NCI-H82 treated with DMSO at 0.1 percent for 48 hours (cell line): Measurements from ENCODE around the gene TRUB1.
"Not testable (repeated sequence)": the region's sequence is repeated elsewhere in the genome, so short reads cannot be mapped to it uniquely, and the experiment has no call there.

Source experiments
- DNase-seq: peaks from one replicate; lab custom pipeline; 2025; ENCODE audit not compliant: unreplicated experiment; lab: John Stamatoyannopoulos, UW

The TRUB1 gene

DNA sequence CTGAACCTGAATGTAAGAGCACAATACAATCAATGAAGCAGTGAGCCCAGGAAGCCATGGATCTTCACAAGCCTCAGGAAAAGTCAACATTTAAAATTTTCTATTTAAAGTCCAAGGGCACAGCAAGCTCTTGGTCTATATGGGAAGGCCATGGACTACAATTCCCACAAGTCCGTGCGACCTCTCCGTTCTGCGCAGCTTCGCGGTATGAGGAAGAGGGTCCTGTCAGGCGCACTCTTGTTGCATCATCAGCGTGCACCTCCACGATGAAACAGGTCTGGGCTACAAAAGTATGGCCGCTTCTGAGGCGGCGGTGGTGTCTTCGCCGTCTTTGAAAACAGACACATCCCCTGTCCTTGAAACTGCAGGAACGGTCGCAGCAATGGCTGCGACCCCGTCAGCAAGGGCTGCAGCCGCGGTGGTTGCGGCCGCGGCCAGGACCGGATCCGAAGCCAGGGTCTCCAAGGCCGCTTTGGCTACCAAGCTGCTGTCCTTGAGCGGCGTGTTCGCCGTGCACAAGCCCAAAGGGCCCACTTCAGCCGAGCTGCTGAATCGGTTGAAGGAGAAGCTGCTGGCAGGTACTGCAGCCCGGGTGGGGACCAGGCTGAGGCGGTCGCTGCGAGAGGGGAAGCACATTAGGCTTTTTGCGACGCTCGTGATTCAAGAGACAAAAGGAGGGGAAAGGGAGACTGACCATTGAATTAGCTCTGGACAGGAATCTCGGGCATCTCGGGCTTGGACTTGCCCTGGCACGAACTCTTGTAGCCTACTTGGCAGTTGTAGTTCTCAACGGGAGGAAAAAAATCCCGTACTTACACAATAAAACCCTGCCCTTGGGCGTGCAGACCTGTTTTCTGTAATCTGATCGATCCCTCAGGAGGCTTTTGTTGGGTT, at the start of gene TRUB1:
TRUB1 (plus strand) TSS at position 234 of the 894 bp plus-strand sequence; CDS start at position 293, 59 bp downstream.
- peak; percentile 69 for DNase-seq

DNA sequence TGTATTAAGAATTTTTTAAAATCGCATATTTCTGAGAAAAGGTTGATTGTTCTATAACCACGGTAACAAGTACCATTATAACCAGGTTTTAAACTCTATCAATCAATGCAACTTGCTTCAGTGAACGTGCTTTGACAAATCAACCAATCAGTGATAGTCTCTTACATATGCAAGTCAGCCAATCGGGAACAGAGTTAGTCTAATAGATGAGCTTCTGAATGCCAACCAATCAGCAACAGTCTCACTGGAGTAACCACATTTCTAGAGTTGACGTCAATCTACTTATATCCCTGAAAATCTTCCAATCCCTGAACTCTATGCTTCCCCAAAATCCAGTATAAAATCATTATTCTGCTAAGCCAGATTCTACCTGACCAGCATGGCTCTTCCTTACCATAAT, 44.7 kb upstream of the TRUB1 start:
- DNase-seq = no peak

DNA sequence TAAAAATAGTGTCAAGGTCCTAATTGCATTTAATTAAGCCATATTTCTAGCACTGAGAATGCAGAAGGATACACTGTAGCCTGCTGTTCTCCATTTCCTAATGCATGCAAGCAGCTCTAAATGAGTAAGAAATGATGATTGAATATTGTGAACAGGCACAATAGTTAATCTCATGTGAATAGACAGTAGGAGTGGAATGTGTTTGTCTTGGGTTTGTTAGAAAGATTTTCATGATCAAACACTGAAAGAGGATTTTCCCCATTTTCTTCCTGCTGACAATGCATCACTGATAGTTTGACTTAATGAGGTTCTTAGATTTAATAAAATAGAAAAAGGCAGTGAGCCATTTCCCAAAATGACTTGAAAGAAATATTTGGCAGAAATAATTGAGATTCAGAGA, 43.1 kb upstream of the TRUB1 start:
- no peak for DNase-seq

DNA sequence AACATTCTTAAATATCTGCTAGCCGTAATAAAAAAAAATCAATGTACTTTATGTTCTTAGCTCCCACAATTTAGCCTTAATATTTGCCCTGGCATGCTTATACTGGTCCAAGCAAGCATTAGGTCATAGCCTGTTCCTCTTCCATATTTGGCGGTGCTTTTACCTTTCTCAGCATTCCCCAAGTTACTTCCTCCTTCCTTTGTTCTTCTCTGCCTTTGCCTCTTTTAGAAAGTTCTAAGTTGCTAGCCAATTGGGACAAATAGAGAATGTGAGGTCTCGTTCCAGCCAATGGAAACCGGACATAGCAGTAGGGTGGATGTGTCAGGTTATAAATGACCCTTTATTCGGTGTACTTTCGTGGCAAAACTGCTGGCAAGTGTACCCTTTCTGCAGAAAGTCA, 41.0 kb upstream of the TRUB1 start:
- not testable (repeated sequence) for DNase-seq

DNA sequence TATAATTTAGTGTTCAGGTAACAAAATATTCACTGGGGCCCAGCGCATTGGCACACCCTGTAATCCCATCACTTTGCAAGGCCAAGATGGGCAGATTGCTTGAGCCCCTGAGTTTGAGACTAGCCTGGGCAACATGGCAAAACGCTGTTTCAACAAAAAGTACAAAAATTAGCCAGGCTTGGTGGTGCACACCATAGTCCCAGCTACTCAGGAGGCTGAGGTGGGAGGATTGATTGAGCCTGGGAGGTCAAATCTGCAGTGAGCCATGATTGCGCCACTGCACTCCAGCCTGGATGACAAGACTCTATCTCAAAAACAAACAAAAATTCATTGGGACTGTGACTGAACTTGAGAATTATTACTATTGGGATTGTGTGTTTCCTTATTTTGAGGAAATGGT, 40.4 kb upstream of the TRUB1 start:
- no peak for DNase-seq

DNA sequence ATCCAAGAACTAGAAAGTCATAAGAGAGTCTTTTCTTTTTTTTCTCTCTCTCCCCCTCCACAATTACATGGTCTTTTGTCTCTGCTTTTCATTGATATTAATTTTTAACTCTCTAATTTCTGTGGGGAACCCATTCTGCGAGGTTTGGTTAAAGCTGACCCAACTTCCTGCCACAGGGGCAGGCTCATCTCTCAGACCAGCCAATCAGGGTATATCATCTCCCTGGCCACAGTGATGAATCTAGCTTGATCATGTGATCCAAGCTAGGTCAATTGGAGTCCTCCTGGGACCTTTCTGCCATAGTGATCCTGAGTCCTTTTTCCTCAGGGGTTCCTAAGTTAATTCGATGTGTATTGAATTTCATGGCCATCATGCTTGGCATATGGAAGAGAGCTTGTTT, 38.0 kb upstream of the TRUB1 start:
- DNase-seq = no peak

DNA sequence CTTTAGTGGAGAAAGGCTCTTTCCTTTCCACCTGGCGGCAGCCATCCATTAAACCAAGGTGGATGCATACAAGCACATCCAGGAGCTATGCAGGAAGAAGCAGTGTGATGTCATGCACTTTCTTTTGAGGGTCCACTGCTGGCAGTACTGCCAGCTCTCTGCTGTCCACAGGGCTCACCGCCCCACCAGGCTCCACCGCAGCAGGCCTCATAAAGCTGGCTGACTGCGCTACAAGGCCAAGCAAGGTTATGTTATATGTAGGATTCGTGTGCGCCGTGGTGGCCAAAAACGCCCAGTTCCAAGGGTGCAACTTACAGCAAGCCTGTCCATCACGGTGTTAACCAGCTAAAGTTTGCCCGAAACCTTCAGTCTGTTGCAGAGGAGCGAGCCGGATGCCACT, 37.3 kb upstream of the TRUB1 start:
- DNase-seq = no peak

DNA sequence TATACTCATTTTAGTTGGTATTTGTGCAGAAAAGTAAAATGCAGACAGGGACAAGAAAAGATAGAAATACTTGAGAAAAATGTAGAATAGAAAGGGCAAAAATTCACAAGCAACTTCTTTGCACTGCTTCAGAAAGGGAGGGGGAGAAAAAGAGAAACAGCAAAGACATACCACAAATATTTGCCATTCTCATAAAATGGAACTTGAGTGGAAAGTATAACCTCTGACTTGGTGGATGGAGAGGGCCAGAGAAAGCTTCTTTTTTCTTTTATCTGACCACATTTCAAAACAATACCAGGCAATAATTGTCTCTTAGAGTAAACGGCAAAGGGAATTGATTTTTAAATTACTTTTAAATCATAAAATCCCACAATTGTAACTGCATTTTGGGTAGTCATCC, 35.8 kb upstream of the TRUB1 start:
- no peak for DNase-seq

DNA sequence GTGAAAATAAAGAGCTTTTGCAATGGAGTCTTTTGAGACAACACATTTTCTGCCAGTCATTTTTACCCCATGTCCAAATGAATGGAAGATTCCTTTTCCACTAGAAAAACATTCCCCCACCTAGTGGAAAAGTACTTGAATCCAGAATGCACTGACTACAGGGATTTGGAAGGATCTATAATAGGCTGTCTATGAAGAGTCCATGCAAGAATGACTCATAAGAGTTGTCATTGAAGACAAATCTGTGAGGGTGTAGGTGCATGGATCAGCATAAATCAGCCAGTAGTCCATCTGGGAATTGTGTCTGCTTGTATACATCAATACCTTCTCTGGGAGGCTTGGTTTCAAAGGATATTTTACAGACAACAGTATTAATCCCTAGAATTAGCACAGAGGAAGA, 32.5 kb upstream of the TRUB1 start:
- DNase-seq = no peak

DNA sequence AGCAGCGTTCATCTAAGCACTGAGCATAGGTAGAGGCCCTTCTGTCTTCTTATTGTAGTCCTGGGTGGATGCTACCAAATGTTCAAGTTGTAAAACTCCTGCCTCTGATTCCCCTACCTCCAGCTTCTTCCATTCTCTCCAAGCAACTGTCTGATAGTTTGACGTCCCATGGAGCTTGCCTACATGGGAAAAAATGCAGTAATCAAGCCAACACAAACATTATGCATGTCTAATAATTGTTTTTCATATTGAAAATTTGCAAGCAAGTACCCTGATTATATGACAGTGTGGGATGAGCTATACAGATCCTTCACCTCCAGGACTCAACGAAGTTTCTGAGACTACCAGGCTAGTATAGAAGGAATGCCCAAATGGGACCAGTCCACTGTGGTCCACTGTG, 31.0 kb upstream of the TRUB1 start:
- no peak for DNase-seq

DNA sequence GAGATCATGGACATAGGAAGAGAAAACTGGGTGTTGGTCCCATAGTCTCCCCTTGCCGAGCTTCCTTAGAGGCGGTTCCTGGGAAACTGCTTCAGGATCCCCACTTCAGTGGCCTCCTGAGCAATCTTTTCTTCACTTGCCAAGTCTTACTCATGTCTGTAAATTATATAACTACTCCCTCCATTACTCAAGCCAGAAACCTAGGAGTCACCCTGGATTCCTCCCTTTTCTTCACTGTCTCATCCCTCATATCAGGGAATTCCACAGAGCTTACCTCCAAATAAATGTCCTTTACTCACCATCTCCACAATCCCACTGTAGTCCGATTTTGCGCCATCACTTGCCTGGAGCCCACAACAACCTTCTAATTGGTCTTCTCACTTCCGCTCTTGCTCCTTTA, 29.1 kb upstream of the TRUB1 start:
- DNase-seq = no peak

DNA sequence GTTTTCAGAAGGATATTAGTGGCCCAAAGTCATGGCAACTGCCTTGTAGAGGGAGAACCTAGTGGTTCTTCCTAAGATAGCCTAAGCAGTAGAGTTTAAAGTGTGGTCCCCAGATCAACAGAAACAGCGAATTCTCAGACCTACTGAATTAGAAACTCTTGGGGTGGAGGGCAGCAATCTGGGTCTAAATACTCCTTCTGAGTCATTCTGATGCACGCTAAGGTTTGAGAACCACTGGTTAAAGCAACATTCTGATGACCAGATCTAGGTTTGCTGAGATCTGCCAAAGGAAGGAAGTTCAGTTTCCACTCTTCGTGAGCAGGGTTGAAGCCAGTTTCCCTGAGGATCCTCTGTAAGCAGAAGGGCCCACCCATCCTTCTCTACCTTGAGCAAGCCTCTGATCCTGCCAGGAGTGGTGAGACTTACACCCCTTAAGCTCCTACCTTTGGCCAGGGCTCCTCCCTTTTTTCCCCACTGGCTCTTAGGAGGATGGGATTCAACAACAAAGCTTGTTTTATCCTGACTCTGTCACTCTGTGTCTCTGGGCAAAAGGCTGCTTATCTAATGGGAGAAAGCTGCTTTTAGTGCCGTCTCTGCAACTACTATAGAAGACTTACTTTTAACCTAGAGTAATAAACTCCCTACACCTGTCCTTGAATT, 26.8 kb upstream of the TRUB1 start:
- no peak for DNase-seq

DNA sequence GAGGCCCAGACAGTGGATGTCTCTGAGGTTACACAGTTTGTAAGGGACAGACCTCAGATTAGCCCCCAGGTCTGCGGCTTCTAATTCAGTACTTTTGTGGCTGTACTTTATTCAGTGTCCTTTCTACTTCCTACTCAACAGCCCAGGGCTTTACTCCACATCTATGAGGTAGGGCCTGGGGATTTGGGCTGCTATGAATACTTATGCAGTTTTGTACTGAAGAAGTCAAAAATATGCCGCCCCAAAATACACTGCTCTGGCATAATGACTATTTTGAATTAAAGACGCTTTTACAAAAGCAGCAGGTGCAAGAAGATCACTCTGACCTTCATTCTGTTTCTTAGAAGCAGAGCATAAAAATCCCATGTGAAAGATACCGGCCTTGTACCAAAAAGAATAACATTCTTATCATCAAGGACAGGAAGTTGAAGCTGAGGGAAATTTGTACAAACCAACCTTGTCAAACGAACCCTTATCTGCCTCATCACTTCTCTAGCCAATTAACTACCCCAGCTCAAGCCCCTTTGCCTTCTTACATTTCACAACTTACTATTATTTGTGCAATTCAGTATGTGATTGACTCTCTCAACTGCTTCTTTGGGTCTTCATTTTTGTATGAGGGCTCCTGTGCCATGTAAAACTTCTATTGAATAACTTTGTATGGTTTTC, 26.1 kb upstream of the TRUB1 start:
- DNase-seq = no peak

DNA sequence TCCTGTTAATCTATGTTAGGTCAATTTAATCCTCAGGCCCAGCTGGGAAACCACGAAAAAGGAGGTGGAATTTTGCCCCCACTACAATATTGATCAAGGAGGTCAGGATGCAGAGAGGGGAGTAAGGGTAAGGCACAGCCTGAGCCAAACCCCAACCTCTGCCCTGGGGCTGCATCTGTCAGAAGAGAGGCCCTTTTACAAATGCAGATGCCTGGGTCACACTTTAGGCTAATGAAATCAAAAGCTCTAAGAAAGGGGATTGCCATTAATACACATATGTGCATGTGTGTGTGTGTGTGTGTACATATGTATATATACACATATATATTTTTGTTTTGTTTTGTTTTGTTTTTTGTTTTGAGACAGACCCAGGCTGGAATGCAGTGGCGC, 25.5 kb upstream of the TRUB1 start:
- DNase-seq = no peak

DNA sequence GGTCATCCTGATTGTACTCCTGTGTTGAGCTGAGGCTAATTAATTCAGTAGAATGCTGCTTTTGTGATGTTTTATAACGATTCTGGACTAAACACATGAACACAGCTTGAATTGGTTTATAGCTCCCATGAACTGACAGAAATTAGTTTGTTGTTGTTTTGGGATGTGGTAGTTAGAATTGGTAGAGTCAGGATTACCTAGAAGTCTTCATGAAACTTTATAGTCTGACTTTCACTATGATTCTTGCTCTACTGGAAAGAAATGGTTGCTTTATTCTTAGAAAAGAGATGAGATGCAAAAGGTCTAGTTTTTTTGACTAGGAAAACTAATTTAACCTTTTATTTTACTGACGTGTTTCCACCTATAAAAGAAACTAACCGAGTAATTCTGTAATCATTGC, 23.4 kb upstream of the TRUB1 start:
- no peak for DNase-seq

DNA sequence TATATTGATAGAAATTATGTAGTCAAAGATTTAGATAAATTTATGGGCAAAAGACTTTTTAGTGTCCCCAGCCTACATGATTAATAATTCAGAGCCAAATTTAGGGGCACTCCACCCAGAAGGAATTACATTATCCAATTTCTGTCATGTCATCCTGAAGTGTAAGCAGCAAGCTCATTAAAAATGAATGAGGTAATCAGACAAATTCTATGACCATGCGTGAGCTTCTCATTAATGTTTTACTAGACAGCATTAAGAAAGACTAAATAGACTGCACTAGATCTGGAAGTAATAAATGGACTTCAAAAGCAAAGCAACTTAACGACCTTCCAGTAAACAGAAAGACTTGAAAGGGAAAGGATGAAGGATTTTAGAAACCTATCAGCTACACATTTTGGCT, 22.7 kb upstream of the TRUB1 start:
- DNase-seq = no peak

DNA sequence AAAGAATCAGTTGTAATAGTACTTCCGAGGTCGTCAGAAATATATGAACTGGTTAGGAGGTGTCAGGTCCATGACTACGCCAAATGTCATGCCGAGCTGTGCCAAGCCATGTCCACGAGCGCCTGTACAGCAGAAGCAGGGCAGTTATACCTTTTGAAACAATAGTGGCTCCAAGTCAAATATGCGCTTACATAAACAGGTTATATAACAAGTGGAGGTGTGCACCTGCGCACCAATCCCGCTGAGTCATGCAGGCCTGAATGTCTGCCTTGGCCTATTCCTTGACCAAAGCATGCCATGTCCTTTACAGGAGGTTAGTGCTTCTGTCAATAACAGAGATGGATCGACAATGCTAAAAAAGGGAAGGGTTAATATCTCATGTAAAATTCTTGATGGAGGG, 21.3 kb upstream of the TRUB1 start:
- DNase-seq = no peak

DNA sequence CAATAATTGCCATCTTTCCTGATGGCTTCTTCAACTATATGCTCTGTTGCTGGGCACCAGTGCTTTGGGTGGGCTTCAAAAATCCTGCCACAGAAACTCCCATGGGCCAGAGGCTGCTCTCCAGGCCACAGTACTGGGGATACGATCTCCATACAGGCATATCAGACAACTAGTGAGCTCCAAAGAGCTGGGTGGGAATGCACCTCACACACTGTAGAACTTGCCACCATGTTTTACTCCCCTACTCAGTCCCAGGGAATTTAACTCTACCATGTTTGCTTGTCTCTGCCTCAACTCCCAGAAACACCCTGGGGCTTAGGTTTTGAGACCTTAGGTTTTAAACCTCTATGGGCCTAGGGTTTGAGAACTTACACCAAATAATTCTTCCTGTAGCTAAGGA, 20.5 kb upstream of the TRUB1 start:
- DNase-seq = no peak

DNA sequence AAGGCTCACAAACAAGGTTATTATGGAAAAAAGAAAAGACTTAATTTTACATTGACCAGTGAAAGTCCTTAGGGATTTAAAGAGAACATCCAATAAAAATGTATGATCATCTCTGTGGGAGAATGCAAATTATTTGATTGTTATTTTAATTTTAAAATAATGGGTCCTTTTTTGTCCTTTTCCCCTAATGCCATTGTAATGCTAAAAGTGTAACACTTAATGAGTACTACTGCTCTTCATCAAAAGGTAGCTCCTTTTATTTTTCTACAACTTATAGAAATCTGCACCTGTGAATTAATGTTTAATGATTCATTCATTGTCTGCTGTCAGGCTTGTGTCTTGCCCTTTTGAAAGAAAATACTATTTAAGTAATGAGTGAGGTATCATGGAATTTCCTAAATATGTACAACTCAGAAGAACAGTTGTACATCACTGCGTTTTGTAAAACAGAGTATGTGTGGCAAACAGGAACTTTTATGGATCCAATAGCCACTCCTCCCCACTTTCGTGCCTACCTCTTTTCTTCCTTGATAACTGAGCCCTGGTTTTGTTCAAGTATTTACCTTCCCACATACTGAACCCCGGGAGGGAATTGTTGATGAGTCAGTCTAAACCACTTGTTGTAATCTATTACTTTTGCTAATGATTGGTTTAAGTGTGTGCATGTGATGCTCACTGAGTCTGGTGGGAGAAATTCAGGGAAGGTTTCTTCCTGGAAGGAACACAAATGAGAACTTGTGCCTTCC, 19.9 kb upstream of the TRUB1 start:
- DNase-seq = no peak

DNA sequence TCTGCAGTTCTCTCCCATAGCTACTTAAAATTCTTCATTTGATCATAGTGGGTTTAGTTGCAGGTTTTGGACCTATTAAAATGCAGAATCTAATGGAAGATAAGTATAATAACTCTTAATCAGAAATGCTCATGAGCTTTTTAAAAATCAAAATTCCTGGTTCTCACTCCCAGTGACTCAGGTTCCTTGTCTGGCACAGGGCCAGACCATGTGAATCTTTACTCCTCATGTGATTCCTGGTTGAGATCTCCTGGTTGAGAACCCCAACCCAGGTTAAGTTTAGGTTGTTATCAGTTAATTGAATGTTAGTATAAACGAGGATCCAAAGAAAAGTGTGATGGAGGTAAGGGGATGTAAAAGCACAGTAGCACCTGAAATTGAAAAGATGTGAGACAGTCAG, 17.5 kb upstream of the TRUB1 start:
- no peak for DNase-seq

DNA sequence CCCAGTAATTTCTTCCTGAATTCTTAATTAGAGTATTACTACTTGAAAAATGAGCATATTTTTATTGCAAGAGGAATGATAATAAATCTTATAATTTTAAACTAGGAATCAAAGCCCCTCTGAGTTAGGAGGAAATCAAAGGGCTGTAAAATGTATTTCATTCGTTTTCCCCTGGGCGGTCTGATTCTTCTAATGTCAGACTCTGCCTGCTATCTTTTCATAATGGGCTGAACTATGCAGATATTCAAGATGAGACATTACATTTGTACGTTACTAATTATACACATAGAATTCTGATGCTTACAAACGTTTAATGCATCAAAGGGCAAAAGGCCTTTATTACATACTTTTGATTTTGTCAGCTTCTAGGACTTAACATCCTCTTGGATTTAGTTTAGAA, 16.0 kb upstream of the TRUB1 start:
- DNase-seq = no peak
